ENCODE measurements around the gene UBE2S.

The UBE2S gene

GRCh38 chr19:55382522-55383054 is 25.0 kb downstream of the UBE2S start:
- DNase-seq: no peak

DNA sequence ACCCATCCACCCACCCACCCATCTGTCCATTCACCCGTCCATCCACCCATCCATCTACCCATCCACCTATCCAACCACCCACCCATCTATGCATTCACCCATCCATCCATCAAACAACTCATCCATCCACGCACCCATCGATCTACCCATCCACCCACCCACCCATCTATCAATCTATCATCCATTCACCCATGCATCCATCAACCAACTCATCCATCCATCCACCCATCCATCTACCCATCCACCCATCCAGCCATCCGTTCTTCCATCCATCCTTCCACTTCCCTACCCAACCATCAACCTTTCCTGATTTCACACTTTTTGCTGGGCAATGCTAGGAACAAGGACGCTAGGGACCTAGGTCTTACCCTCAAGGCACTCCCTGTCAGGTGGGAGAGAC is 25.6 kb downstream of the UBE2S start:
- no peak for DNase-seq

- DNase-seq: no peak
These were observed 28.4 kb downstream of the UBE2S start for GRCh38 chr19:55379174-55379573.

DNA sequence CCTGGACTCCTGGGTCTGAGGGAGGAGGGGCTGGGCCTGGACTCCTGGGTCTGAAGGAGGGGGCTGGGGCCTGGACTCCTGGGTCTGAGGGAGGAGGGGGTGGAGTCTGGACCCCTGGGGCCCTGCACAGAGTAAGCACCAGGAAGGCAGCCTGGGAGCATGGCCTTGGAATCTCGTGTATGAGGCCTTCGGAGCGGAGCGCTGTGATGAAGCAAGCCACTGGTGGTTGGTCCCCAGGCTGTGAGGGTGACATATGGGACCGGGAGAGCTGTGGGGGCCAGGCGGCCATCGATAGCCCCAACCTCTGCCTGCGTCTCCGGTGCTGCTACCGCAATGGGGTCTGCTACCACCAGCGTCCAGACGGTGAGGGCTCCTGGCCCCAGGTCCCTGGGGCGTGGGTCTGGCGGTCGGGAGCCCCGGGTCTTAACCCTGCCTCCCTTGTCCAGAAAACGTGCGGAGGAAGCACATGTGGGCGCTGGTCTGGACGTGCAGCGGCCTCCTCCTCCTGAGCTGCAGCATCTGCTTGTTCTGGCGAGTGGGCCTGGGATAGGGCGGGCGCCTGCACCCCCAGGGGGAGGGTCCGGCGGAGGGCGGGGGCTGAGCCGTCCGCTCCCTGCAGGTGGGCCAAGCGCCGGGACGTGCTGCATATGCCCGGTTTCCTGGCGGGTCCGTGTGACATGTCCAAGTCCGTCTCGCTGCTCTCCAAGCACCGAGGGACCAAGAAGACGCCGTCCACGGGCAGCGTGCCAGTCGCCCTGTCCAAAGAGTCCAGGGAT is 30.0 kb downstream of the UBE2S start:
- no peak for DNase-seq

GRCh38 chr19:55376241-55376933 is 31.2 kb downstream of the UBE2S start, which contains the start of gene TMEM190:
Gene TMEM190 (plus strand): TSS chr19:55376826. CDS start chr19:55376854, 28 bp downstream.
- no peak for DNase-seq

- no peak for DNase-seq
These were observed 33.4 kb downstream of the UBE2S start for GRCh38 chr19:55373993-55374757.

GRCh38 chr19:55373306-55373992 is 34.1 kb downstream of the UBE2S start:
- DNase-seq: no peak

GRCh38 chr19:55372316-55373081 is 35.1 kb downstream of the UBE2S start:
- DNase-seq: no peak

DNA sequence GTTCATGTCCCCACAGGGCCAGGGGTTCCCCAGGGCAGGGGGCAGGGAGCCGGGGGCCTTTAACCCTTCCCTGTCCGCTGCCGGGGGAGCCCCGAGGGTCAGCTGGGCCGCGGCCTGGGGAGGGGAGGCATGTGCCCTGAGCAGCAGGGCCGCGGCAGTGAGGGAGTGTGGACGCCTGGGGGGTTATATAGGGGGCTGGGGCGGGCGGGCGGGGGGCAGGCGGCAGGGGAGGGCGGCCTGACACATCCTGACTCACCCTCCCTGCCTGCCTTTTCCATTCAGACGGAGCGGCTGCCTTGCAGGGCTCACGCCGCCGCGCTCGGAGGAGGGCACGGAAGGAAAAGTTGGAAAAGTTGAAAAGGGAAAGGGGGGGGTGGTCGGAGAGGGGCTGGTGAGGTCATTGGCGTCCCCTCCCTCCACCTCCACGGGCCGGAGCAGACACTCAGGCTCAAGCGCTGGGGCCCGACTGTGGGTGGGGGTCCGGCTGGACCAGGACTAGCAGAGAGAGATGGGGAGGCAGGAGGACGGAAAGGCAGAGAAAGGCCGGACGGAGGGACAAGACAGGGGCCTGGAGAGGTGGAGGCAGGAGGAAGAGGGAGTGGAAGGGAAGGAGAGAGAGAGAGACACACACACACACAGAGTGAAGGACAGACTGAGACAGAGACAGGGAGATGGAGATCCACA is 37.1 kb downstream of the UBE2S start, which contains the start of gene IL11:
TSS of gene IL11 (minus strand) at position 159 of the 684 bp plus-strand sequence. CDS start at position 6, 153 bp downstream.
- DNase-seq: no peak

GRCh38 chr19:55369653-55370304 is 37.8 kb downstream of the UBE2S start:
- peak; percentile 23 to 32 for DNase-seq

DNA sequence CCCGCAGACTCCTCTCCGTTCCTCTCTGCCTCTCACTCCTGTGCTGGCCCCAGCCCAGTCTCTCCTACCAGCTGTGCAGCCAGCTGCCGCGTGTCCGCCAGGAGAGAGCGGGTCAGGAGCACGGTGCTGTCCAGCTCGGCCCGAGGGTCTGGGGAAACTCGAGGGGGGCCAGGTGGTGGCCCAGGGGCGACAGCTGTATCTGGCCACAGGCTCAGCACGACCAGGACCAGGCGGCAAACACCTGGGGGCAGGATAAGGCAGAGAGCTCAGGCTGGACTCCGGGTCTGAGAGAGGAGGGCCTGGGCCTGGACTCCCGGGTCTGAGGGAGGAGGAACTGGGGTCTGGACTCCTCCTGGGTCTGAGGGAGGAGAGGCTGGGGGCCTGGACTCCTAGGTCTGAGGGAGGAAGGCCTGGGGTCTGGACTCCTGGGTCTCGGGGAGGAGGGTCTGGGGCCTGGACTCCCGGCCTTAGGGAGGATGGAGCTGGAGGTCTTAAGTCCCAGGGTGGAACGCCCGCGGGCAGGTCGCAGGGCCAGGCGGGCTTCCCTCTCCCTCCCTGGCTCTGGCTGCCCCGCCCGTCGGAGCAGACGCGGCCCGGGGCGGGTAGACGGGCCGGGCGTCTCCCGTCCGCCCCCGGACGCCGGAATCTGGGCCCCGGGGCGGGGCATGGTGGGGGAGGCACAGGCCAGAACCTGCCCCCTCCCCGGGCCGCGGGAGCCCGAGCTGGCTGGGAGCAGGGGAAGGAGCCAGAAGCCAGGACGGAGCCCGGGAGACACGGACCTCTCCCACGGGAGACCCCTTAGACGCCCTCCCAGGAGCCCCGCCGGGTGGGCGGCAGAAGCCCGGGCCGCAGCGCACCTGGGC is 38.7 kb downstream of the UBE2S start:
- peak in 1 of 2 donors; percentile 19 for DNase-seq

DNA sequence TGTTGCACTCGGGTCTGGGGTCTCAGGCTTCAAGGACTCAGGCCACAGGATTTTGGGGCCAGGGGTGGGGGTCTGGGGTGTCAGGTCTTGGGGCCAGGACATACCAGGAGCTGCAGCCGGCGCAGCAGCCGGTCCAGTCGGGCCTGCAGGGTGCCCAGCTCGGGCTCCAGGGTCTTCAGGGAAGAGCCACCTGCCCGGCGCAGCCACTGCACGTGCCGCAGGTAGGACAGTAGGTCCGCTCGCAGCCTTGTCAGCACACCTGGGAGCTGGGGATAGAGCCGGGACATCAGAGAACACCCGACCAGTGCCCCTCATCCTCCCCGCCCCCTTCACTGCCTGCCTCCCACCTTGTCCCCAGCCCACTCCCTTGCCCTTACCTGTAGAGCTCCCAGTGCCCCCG is 39.5 kb downstream of the UBE2S start:
- no peak for DNase-seq

DNA sequence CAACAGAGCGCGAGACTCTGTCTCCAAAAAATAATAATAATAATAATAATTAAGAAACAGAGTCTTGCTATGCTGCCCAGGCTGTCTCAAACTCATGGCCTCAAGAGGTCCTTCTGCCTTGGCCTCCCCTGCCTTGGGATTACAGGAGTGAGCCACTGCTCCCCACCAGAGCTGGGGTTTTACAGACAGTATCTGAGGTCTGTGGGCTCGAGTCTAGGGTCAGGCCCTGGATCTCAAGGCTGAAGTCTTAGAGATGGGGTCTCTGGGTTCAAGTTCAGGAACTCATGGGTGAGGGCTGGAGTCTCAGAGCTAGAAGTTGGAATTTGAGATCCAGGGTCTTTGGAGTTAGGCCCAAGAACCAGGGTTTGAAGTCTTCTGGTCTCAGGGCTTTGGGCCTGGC is 40.8 kb downstream of the UBE2S start:
- no peak for DNase-seq

- DNase-seq: no peak
These were observed 41.6 kb downstream of the UBE2S start for GRCh38 chr19:55365964-55366363.

DNA sequence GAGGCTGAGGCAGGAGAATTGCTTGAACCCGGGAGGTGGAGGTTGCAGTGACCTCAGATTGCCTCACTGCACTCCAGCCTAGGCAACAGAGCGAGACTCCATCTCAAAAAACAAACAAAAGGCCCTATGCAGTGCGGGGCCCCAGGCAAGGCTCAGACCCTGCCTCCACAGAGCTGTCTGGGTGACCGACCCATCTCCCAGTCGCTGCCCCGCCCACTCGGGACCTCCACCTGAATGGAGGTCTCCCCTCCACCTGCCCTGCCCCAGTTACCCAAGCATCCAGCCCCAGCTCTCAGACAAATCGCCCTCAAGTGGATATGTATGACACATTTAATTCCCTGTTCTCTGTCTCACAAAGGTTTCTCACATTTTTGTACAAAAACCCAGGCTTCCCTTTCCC is 42.3 kb downstream of the UBE2S start:
- no peak for DNase-seq

- no peak for DNase-seq
These were observed 44.4 kb downstream of the UBE2S start, which contains the start of gene GARIN5B for GRCh38 chr19:55362990-55363716. Gene GARIN5B (minus strand): TSS chr19:55363260. CDS start chr19:55363066, 194 bp downstream.

GRCh38 chr19:55362174-55362989 is 45.2 kb downstream of the UBE2S start:
- no peak for DNase-seq

DNA sequence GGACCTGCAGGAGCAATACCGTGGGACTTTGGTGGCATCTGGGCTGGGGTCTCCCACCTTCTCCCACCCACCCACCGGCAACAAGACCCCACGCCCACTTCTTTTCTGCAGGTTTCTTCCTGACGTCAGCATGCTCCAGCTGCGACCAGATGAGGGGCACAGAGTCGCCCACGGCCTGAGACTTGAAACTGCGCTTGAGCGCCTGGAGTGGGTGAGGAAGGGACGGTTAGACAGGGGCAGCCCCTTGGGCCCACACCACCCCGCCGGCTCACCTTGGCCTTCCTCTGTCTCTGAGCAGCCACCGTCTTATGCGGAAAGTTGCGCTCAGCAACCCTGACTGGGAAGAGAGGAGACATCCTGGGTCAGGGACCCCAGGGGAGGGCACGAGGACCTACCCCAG is 46.7 kb downstream of the UBE2S start:
- DNase-seq: no peak
